HUDEP-2 (cell line): Measurements from ENCODE around the gene NEDD4L.
"Not testable (repeated sequence)": the region's sequence is repeated elsewhere in the genome, so short reads cannot be mapped to it uniquely, and the experiment has no call there.

Source experiments
- DNase-seq, 76 experiments: peaks; one replicate each; lab custom pipeline; 2025; ENCODE audit not compliant: unreplicated experiment in 76 of 76; lab: John Stamatoyannopoulos, UW

The NEDD4L gene

DNA sequence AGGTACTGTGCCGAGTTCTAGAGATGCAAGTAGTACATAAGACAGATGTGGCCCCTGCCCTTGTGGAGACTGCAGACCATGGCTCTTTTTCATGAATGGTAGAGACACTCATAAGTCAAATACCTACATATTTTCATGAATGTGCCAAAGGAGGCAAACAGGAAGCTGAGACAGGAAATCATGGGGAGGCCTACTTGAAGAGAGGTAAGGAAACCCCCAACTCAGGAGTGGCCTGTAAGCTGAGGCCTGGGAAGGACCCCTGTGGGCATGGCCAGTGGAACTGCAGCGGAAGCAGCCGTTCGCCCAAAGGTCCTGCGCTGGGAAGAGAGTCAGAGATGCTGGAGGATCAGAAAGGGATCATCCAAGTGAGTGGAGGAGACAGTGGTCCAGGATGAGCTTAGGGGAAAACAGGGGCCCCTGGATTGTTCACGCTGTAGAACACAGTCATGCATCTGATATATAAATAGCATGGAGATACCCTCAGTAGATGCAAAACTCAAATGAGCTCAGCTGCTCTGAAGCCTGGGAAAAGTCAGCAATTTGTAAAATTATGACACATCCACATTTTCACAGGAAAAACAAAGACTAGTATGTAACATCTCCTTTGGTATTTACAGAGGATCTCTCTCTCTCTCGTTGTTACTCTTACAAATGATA lies 228.9 kb downstream of the NEDD4L start:
- DNase-seq, result no peak

GRCh38 chr18:58275176-58275575 lies 231.2 kb downstream of the NEDD4L start:
- DNase-seq, result no peak

GRCh38 chr18:58276789-58277739 lies 233.0 kb downstream of the NEDD4L start:
- no peak for DNase-seq

DNA sequence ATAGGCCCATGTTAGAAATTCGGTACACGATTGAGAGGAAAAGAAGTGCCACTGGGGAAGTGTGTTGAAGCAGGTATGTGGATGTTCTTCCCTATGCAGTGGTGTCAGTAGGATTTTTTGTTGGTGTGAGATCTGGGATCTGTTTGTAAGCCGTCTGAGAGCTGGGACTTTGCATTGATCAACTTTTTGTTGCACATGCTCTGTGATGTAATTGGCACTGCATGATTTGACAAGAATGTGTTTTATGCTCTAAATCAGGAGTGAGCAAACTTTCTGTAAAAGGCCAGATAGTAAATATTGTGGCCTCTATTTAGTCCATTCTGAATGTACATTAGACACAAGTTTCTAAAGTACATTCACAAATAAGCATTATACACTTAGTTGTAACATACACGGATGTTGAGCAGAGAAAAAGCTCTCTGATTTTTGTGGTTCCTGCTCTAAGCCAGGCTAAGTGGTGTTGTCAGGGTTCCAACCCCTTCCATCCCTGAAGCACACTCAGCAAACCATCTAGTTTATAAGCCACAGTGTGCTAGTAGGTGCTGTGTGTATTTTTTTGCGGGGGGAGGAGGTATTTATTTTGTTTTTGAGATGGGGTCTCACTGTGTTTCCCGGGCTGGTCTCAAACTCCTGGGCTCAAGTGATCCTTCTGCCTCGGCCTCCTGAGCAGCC lies 235.6 kb downstream of the NEDD4L start:
- DNase-seq, result no peak

DNA sequence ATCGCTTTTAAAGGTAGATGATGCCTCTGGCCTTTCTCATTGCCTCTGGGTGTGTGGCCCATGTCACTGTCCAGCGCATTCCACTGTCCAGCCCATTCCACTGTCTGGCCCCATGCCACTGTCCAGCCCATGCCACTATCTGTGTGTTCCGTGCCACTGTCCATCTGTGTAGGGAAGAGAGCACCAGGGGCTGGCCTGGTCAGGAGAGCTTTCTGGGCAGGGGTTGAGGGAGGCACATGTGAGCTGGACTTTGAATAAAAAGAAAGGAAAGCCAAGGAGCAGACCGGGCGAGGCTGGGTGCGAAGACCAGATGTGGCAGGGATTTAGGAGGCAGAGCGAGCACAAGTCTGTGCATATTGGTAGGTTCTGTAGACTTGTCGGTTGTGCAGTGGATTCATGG lies 236.2 kb downstream of the NEDD4L start:
- DNase-seq, result no peak

DNA sequence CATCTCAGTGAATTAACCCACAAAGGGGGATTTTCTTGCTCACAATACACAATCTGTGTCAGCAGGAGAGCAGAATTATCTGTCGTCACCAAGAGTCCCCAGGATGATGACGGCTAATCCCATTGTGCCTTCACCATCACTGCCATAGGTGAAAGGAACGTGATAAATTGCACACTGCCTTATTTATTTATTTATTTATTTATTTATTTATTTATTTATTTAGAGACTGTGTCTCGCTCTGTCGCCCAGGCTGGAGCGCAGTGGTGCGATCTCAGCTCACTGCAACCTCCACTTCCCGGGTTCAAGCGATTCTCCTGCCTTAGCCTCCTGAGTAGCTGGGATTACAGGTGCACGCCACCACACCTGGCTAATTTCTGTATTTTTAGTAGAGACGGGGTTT lies 238.8 kb downstream of the NEDD4L start:
- DNase-seq, result not testable (repeated sequence)

DNA sequence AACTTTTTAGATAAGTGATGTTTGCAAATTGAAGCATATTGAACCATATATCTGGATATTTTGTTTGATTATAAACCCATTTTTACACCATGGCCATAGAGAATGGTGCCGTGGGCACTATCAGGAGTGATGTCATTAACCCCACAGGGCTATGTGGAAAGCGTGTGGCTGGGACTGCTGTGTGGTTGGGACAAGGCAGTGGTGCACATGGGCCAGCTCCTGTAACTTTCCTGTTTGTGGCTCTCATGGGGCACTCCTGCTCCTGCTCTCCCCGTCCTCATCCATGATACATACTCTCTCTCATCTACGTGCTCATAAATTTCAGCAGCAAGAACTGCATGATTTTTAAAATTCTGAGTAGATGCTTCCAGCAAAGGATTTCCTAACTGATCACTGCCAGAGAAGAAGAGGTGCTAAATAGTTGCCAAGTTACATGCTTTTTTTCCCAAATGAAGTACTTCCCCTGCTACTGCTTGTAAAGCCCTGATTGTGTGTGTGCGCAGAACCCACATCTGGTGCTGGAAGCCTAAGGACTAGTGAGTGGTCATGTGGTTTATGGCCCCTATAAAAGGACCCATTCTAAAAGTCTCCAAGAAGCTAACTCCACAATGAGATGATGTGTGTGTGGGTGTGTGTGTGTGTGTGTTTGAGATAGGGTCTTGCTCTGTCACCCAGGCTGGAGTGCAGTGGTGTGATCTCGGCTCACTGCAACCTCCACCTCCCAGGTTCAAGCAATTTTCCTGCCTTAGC lies 240.8 kb downstream of the NEDD4L start:
- DNase-seq, result peak in 14 of 76 experiments; percentile 4 to 60 (median 25)

DNA sequence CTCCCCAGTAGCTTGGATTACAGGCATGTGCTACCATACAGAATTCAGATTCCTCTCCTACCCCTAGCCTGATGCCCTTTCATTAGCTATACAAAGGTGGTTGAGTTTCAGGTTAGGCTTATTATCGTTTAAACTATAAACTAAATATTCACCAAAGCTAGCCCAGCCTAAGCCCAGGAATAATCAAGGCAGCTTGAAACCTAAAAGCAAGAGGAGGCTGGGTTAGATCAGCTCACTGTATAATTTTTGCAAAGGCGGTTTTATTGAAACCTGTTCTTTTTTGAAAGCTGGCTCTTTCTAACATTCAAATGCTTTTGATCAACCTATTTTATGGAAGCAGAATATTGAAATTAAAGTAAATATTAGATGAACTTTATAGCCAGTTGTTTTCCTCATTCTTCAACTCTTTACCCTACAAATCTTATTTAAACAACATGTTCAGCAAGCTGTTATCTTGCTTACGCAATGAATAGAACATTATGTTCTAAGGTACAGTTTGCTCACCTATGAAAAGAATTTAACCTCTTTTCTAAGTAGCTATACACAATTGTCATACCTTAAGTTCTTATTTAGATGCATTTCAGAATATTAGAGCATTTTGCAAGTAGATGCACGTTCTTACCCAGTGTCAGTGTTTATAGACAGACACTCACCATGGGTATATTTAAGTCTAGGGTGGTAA lies 241.6 kb downstream of the NEDD4L start:
- no peak for DNase-seq

DNA sequence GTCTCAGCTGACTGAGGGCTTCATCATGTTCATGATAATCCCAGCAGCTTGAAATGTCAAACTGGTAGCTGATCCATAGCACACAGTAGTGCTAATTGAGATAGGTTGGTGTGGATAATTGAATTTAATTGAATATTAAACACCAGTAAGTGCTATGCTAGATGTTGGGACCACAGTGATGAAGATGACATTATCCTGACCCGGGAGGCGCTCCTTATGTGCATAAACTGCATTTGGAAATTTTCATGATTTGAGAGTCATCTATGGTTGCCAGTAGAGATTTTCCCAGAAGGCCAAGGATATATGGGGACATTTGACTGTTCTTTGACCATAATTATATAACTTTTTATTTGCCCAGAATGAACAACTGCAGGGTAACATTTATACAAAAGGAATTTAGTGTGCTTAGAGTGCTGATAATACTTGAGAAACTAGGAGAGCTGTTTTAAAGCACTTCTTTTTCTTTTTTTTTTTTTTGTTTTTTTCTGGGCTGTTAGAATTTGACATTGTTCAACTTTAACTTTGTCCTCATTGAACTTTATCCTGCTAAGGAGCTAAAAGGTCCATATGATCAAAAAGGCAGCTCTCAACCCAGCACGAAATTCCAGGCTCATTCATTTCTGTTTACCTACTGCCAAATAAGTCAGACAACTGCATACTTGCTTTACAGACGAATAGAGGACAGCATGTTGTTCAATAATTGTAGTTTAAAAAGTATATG lies 242.8 kb downstream of the NEDD4L start:
- DNase-seq, result no peak

DNA sequence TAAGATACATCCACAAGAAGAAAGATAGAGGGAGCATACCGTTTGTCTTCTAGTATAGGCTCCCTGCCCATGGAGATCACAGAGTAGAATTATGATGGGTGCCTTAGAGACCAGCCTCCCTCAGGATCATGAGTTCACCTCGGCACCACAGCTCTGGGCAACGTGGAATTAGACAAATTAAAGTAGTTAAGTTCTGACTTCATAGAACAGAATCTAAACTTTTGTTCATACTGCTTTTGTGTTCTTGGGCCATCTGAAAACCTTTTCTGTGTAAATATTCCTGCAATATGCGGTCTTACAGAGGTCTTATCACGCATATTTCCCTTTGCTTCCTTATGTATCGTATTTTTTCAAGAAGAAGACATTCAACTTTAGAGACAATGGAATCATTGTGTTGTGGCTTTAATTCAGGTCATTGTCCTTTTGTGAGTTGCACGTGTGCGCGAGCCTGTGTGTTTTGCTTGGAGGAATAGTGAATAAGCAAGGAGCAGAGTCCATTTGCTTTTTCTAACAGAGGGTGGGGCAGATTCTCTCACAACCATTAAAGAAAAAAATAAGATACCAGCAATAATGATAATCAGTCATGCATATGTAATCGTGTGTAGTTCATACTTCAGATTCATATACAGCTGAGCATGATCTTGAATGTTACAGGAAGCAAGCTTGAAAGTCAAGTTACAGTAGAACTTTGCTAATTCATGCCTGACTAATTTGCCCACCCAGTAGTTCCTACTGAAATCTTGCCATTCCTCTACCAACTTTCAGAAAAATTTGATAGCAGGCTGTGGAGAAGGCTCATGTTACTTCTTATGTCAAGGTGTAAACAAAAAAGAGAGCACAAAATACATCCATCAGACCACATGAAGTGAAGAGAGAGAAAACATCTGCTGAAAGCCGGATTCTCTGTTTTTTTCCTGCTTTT lies 243.6 kb downstream of the NEDD4L start:
- no peak for DNase-seq

DNA sequence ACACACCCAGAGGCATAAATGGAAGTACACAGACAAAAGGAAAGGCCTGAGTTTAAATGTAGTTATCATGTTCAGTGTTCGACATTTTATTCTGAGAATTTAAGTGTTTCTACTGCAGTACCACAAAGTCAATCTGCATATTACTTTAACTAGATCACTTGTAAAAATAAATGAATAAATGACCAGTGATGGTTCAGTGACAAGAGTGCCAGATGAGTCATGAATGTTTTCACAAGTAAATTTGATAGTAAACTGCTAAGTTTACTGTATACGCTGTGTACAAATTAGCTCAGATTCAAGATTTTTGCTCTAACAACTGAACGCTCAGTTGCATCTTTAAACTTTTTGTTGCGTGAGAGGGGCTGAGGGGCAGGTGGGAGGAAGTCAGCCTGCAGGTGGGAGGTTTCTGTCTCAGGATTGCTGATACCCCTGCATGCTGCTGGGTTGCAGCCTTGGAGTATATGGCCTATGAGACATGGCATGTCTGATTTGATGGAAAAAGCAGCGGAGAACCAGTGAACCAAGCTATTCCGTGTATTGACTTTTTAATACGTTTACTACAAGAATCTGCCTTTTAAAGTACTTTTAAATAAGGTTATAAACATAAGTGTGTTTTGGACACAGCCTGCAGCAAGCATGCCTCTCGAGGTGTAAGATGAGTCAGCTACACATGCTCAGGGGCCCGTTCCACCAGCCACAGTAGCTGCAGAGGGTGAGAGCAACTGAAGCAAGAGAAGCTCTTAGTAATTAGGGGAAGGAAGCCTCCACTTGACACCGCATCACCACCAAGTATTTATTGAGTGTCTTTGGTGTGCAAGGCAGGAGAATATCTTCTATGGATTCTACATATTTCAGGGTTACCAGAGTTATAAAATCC lies 245.1 kb downstream of the NEDD4L start:
- DNase-seq, result peak in 3 of 76 experiments; percentile 9 to 16 (median 11)

DNA sequence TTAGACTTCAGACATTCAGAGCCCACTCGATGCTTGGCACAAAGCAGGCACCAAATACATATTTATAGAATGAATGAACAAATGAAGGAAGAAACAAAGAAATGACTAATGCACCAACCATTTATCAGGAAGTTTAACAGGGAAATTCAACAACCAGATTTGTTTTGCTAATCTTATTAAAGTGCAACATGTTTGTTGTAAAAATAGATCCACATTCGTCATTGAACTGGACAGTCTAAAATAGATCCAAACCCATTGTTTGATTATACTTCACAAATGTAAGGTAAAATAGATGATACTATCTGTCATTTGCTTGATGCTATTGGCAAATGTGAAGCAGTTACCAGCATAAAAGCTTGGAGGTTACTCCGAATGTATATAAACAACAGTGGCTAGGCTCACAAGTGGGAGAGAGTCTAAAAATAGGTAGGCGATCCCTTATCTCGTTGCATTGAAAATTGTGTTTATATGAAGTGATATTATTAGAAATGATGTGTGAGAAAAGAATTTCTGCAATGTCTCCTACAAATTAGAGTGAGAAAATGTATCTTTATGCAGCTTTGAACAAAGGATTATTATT lies 246.2 kb downstream of the NEDD4L start:
- no peak for DNase-seq

- no peak for DNase-seq
Measured at GRCh38 chr18:58291131-58291530, 247.1 kb downstream of the NEDD4L start.

GRCh38 chr18:58292638-58293037 lies 248.6 kb downstream of the NEDD4L start:
- DNase-seq, result no peak

DNA sequence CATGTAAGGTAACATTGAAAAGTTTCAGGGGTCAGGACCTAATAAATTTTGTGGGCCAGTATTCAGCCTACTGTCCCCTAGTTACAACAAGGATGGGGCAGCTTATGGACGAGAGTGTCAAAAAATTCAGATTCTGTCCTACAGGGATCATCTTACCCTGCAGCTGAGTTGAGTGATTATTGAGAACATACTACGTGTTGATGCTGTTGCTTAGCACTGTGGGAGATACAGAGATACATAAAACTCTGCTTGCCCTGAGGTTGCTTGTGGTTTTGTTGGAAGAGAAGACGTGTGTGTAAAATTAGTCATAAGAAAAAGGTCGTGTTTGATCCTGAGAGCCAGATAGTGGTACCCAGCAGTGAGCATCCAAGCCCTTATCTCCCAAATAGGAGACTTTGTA lies 253.2 kb downstream of the NEDD4L start:
- peak in 1 of 76 experiments; percentile 10 for DNase-seq

DNA sequence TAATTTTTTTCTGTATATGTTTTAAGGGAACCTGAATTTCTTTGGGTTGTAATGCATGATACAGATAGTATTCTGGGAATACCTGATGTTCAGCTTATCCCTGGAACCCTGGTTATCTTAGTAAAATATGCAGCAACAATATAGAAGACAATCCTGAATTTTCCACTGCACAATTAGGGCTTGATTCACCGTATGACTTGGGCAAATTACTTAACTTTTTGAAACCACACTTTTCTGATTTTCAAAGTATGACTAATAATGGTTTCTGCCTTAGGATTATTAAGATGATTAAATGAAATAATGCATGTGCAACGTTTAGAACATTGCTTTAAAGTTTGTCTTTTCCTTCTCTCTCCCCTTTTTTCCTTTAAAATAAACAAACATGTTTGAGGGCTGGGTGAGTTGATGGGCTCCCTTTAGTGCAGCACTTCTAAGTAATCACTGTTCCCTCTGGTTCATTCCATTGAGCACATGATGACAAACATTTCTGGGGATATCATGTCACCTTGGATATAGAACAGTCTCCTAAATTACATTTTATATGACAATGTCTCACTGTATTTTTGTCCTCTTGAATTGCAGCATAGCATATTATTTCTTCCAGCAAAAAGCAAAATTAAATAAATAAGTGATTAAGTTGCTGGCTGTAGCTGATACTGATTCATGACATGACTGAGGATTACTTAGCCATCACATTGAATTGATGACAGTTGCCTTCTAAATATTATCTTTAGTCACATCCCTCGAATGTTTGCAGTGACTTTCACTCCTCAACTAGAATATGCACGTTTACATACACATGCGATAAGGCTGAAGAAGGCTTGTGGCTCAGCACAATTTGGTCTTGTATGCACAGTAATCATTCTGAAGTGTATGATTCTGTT lies 254.5 kb downstream of the NEDD4L start:
- no peak for DNase-seq
